Stimulated activated memory B cell treated with anti-CD40 and anti-IgM and Interleukin-4, amounts not matched to agents 10 μg/mL and 1 μg/mL and 100 μg/mL, for 72 hours (primary cell): ENCODE measurements around the gene PEX12.
"Not testable (repeated sequence)": the region's sequence is repeated elsewhere in the genome, so short reads cannot be mapped to it uniquely, and the experiment has no call there.

Experiments
- ATAC-seq: fragments of 150-1000 bp; cut with Tn5 transposase; 2 replicates; pipeline ENCODE4 v1.10.0; 2021
- H3K27ac Mint-ChIP-seq: one replicate; pipeline ENCODE4 v1.8.0; 2022; ENCODE audit warnings: mild to moderate bottlenecking, mixed read lengths
- H3K27me3 Mint-ChIP-seq: one replicate; pipeline ENCODE4 v1.8.0; 2022; ENCODE audit warnings: mixed read lengths
- H3K36me3 Mint-ChIP-seq: one replicate; pipeline ENCODE4 v1.8.0; 2022; ENCODE audit warnings: mixed read lengths
- H3K4me1 Mint-ChIP-seq: one replicate; pipeline ENCODE4 v1.8.0; 2022; ENCODE audit warnings: mixed read lengths
- H3K4me3 Mint-ChIP-seq: one replicate; pipeline ENCODE4 v1.8.0; 2022; ENCODE audit warnings: mild to moderate bottlenecking, moderate library complexity, mixed read lengths
- H3K9me3 Mint-ChIP-seq: one replicate; pipeline ENCODE4 v1.8.0; 2022; ENCODE audit warnings: mixed read lengths

PEX12 gene

DNA sequence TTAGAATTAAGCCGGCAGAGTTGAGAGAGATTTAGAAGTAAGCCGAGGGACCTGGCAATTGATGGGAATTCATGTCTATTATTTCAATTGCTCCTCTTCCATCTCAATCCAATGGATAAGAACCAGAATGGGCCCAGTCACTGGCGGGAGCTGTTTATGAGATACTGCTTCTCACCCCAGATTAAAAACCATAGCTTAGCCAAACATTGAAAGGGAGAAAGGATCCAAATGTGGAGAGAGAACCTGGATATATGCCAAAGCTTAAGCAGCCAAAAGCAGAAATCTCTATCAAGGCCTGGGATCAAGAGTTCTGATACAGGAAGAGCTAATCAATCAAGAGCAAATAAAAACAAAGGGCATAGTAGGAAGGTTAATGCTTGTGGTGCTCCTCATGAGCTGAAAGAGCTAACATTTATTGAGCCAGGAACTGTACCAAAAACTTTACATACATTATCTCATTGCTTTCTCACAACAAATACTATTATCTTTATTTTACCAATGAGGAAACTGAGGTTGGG lies 43.7 kb downstream of the PEX12 start:
- Mint-ChIP-seq H3K4me1 (peaks cover 38% of the 10 kb centered on the region), H3K27ac (peak overlapping the region; percentile 38), H3K4me3 (no peak overlapping the region)

DNA sequence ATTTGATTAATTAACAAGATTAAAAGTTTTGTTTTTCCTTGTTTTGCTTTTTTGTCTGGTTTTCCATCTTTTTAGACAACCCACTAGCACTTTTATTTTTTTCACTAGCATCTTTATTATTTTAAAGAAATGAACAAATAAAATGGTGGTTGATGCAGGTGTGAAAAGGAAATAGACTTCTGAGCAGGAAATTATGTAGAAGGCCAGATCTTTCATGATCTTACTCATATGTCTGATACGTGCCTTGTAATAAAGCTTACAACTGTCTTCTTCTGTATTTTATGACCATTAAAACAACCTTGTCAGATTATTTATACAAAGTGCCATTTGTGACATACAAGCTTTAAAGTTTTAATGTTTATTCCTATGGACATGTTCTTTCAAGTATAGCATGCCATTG lies 47.2 kb downstream of the PEX12 start:
- Mint-ChIP-seq H3K27me3 (no peaks in the 10 kb centered on the region), H3K4me3 (no peak overlapping the region), H3K27ac (no peak overlapping the region), H3K36me3 (no peaks in the 10 kb centered on the region), H3K4me1 (peaks cover 15% of the 10 kb centered on the region), H3K9me3 (no peaks in the 10 kb centered on the region)
- no peak for ATAC-seq

More for the DNA sequence above, 43.7 kb downstream of the PEX12 start:
- Mint-ChIP-seq H3K9me3 (no peaks in the 10 kb centered on the region), H3K36me3 (peaks cover 5% of the 10 kb centered on the region), H3K27me3 (no peaks in the 10 kb centered on the region)
- ATAC-seq = no peak

DNA sequence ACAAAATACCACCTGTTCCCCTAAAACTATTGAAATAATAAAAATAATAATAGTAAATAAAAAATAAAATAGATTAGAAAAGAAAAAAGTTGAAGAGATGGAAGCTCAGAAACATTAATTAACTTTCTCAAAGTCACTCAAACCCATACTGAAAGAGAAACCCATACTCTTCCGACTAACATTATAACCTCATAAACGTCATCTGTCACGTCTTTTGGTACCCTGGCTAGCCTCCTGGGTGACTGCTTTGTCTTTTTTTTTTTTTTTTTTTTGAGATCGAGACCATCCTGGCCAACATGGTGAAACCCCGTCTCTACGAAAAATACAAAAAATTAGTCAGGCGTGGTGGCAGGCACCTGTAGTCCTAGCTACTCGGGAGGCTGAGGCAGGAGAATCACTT lies 48.5 kb downstream of the PEX12 start:
- Mint-ChIP-seq H3K27me3 (no peaks in the 10 kb centered on the region), H3K27ac (no peak overlapping the region), H3K36me3 (no peaks in the 10 kb centered on the region), H3K4me3 (no peak overlapping the region), H3K9me3 (no peaks in the 10 kb centered on the region), H3K4me1 (peaks cover 15% of the 10 kb centered on the region)
- ATAC-seq = no peak

DNA sequence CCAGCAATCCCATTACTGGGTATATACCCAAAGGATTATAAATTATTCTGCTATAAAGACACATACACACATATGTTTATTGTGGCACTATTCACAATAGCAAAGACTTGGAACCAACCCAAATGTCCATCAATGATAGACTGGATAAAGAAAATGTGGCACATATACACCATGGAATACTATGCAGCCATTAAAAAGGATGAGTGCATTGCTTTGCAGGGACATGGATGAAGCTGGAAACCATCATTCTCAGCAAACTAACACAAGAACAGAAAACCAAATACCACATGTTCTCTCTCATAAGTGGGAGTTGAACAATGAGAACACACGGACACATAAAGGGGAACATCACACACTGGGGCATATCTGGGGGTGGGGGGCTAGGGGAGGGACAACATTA lies 49.0 kb downstream of the PEX12 start:
- not testable (repeated sequence) for H3K36me3 Mint-ChIP-seq, H3K9me3 Mint-ChIP-seq, H3K4me3 Mint-ChIP-seq, H3K27me3 Mint-ChIP-seq, ATAC-seq, H3K27ac Mint-ChIP-seq
- peaks cover 15% of the 10 kb centered on the region for H3K4me1 Mint-ChIP-seq
